ENCODE results near the gene PELO.

PELO gene

GRCh38 chr5:52772668-52773067, 15.0 kb upstream of the PELO start:
- DNase-seq, result no peak

- no peak for DNase-seq
These were observed 14.4 kb upstream of the PELO start for GRCh38 chr5:52773342-52773741.

GRCh38 chr5:52774005-52774410, 13.7 kb upstream of the PELO start:
- DNase-seq, result no peak

GRCh38 chr5:52776116-52776515, 11.6 kb upstream of the PELO start:
- no peak for DNase-seq

- DNase-seq, result no peak
These were observed 10.5 kb upstream of the PELO start for GRCh38 chr5:52777186-52777585.

GRCh38 chr5:52778781-52779180, 8.9 kb upstream of the PELO start:
- no peak for DNase-seq

- DNase-seq, result no peak
These were observed 8.5 kb upstream of the PELO start for GRCh38 chr5:52779213-52779612.

GRCh38 chr5:52783226-52783959, 4.3 kb upstream of the PELO start:
- no peak for DNase-seq

GRCh38 chr5:52784737-52785136, 3.0 kb upstream of the PELO start:
- DNase-seq, result no peak

- DNase-seq, result no peak
These were observed 1.3 kb upstream of the PELO start for GRCh38 chr5:52786391-52786790.

- peak in 1 of 2 experiments; percentile 17 for DNase-seq
These were observed 642 bp upstream of the PELO start for GRCh38 chr5:52786949-52787599.

GRCh38 chr5:52788505-52788821, 747 bp downstream of the PELO start:
- DNase-seq, result no peak

GRCh38 chr5:52789378-52789777, 1.7 kb downstream of the PELO start:
- DNase-seq, result no peak

GRCh38 chr5:52789851-52790250, 2.1 kb downstream of the PELO start:
- no peak for DNase-seq

- DNase-seq, result no peak
These were observed 3.6 kb downstream of the PELO start for GRCh38 chr5:52791366-52791765.

- DNase-seq, result no peak
These were observed 6.8 kb downstream of the PELO start for GRCh38 chr5:52794519-52794918.

- DNase-seq, result no peak
These were observed 8.3 kb downstream of the PELO start for GRCh38 chr5:52796031-52796430.

GRCh38 chr5:52796516-52797103, 8.9 kb downstream of the PELO start:
- DNase-seq, result no peak

- DNase-seq, result peak in 1 of 2 experiments; percentile 39
These were observed 11.2 kb downstream of the PELO start for GRCh38 chr5:52798938-52799337.

- DNase-seq, result peak in 1 of 2 experiments; percentile 48
These were observed 11.8 kb downstream of the PELO start for GRCh38 chr5:52799358-52799982.

GRCh38 chr5:52799983-52800393, 12.3 kb downstream of the PELO start:
- peak; percentile 94 for DNase-seq

GRCh38 chr5:52800394-52801213, 12.9 kb downstream of the PELO start:
- peak in 1 of 2 experiments; percentile 17 for DNase-seq

- DNase-seq, result peak; percentile 14 to 23
These were observed 13.6 kb downstream of the PELO start for GRCh38 chr5:52801329-52801728.
